Transverse colon (tissue), 4 donors: Measurements from ENCODE around the gene PATE1. TPM values are rescaled to one million over a fixed set of nuclear protein-coding genes. Genes with fewer than 3 reads are reported as not detected.

Source experiments
- DNase-seq: peaks from one replicate; pipeline ENCODE4 v3.0.0-alpha.2; 2019
- H3K27ac ChIP-seq, 4 donors: fragments of 200-600 bp; sonication (generic); 2 replicates each; pipeline ENCODE4 v1.5.1; 2016 to 2018; ENCODE audit warnings: inconsistent platforms in 4 of 4
- H3K27me3 ChIP-seq: fragments of 200-600 bp; sonication (generic); 2 replicates; pipeline ENCODE4 v1.5.1; 2017; ENCODE audit warnings: inconsistent platforms
- H3K36me3 ChIP-seq, 4 donors: fragments of 200-600 bp; sonication (generic); 2 replicates each; pipeline ENCODE4 v1.5.1; 2017 to 2019; ENCODE audit warnings: inconsistent platforms in 4 of 4
- H3K4me1 ChIP-seq, 4 donors: fragments of 200-600 bp; sonication (generic); 2 replicates each; pipeline ENCODE4 v1.5.1; 2017 to 2020; ENCODE audit warnings: inconsistent platforms in 4 of 4
- H3K4me3 ChIP-seq, 4 donors: fragments of 200-600 bp; sonication (generic); 1 replicate in 1 of 4; 2 replicates in 3 of 4; pipeline versions ENCODE4 v1.5.1 to v1.6.1; 2017 to 2019; ENCODE audit warnings: inconsistent platforms in 4 of 4
- H3K9me3 ChIP-seq, 2 donors: fragments of 200-600 bp; sonication (generic); 2 replicates each; pipeline ENCODE4 v1.5.1; 2017 to 2019; ENCODE audit warnings: inconsistent platforms in 2 of 2
- EP300 ChIP-seq: sonication (generic); formaldehyde crosslinking; IDR thresholded peaks from one replicate; pipeline ENCODE4 v1.6.1; 2017; ENCODE audit warnings: antibody characterized with exemption, low read depth
- POLR2A ChIP-seq: fragments of 450-650 bp; IDR thresholded peaks from one replicate; pipeline ENCODE4 v1.6.1; 2016; ENCODE audit warnings: antibody characterized with exemption, mild to moderate bottlenecking, moderate library complexity
- POLR2AphosphoS5 ChIP-seq, 3 donors: sonication (generic); formaldehyde crosslinking; IDR thresholded peaks; one replicate each; pipeline ENCODE4 v1.6.1; 2016; ENCODE audit warnings: antibody characterized with exemption in 3 of 3
- WGBS, 2 donors: methylation state at CpG; one replicate each; pipeline ENCODE4 v1.1.5; 2018; ENCODE audit warnings: low coverage in 1 of 2; 5-methylcytosine and 5-hydroxymethylcytosine counted together
- in situ Hi-C, 4 donors: fragments of 200-750 bp; cut with MboI; loops; one replicate each; pipeline versions ENCODE4 v1.15.0 to v1.15.1; 2017; ENCODE audit warnings: low sequenced_read_pairs in 3 of 4, low pct_ligation_motif_present in 1 of 4, low pct_unique_long_range_greater_than_20kb in 1 of 4
- intact Hi-C: fragments of 100-400 bp; cut with DNase I; formaldehyde crosslinking; loops from one replicate; pipeline ENCODE4 v1.15.1; 2023; ENCODE audit warnings: low total_unique reads
- total RNA-seq, 4 donors: library from RNA; depleted of rRNA; stranded (reverse); fragments of >200 nt; gene quantifications; one replicate each; pipeline ENCODE4 v1.1.0, GENCODE V29; 2016
- TF ChIP-seq, protein P1 (sequence below), 5 experiments: fragments of 200-600 bp in 3 of 5; fragments of 450-650 bp in 2 of 5; sonication (generic) in 3 of 5; IDR thresholded peaks; 1 replicate in 2 of 5; 2 replicates in 3 of 5; pipeline ENCODE4 v1.5.1; 2016 to 2017; ENCODE audit warnings: antibody characterized with exemption in 5 of 5, inconsistent platforms in 3 of 5, mild to moderate bottlenecking in 2 of 5, moderate library complexity in 1 of 5

PATE1 gene
- total RNA-seq, 4 donors from 2014 or later = not detected

- WGBS, 2 donors = 67% methylated on average over 1 of the region's 1 CpG; no CpG with 5 or more reads in 1 of the 2 donors
- no peak for DNase-seq
- Histone ChIP-seq H3K27me3 (no peaks in the 10 kb centered on the region), H3K36me3 (no peaks in the 10 kb centered on the region), H3K9me3 (no peaks in the 10 kb centered on the region), H3K27ac (no peak overlapping the region), H3K4me3 (no peak overlapping the region), H3K4me1 (no peaks in the 10 kb centered on the region)
- TF ChIP-seq POLR2A = no peak
- TF ChIP-seq, protein P1, sequence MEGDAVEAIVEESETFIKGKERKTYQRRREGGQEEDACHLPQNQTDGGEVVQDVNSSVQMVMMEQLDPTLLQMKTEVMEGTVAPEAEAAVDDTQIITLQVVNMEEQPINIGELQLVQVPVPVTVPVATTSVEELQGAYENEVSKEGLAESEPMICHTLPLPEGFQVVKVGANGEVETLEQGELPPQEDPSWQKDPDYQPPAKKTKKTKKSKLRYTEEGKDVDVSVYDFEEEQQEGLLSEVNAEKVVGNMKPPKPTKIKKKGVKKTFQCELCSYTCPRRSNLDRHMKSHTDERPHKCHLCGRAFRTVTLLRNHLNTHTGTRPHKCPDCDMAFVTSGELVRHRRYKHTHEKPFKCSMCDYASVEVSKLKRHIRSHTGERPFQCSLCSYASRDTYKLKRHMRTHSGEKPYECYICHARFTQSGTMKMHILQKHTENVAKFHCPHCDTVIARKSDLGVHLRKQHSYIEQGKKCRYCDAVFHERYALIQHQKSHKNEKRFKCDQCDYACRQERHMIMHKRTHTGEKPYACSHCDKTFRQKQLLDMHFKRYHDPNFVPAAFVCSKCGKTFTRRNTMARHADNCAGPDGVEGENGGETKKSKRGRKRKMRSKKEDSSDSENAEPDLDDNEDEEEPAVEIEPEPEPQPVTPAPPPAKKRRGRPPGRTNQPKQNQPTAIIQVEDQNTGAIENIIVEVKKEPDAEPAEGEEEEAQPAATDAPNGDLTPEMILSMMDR (IDR thresholded peaks at IDR 0.05) = no peak
- no peak for TF ChIP-seq EP300
- TF ChIP-seq POLR2AphosphoS5 (IDR thresholded peaks at IDR 0.05) = no peak
- intact Hi-C loops = no loop called here
- in situ Hi-C loops = no loop called here
Observed at GRCh38 chr11:125743681-125744080, 2.4 kb upstream of the PATE1 start.

DNA sequence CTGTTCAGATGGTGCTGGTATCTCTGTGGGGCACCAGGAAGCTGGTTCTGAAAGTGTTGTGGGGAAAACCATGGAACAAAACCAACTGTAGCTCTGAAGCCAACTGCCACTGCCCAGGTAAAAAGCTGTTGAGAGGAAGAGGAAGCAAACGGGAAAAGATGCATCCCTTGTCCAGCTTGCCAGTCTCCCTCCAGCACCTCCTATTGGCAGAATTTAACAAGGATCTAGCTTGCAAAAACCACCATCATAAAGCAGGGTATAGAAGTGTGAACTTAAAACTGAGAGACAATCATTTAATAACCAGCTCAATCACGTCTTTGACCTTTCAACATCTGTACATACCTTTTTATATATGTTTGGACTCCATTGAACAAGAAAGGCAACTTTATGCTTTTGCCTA is 4.5 kb downstream of the PATE1 start:
- Histone ChIP-seq H3K4me3 (no peak overlapping the region), H3K27me3 (no peaks in the 10 kb centered on the region), H3K36me3 (no peaks in the 10 kb centered on the region), H3K4me1 (no peaks in the 10 kb centered on the region), H3K27ac (no peak overlapping the region), H3K9me3 (no peaks in the 10 kb centered on the region)
- in situ Hi-C loops (no loop called here), intact Hi-C loops (no loop called here)
- TF ChIP-seq EP300 (no peak), POLR2A (no peak)
- TF ChIP-seq, protein P1 (IDR thresholded peaks at IDR 0.05) = no peak
- DNase-seq = no peak
- 31 to 34% methylated on average over 2 of the region's 2 CpGs for WGBS, 2 donors

DNA sequence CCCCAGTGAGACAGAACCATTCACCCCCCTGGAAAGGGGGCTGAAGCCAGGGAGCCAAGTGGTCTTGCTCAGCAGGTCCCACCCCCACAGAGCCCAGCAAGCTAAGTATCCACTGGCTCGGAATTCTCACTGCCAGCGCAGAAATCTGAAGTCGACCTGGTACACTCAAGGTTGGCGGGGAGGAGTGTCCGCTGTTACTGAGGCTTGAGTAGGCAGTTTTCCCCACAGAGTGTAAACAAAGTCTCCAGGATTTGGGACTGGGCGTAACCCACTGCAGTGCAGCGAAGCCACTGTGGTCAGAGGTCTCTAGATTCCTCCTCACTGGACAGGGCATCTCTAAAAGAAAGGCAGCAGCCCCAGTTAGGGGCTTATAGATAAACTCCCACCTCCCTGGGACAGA is 10.0 kb downstream of the PATE1 start:
- no peak overlapping the region for H3K4me3 ChIP-seq
- intact Hi-C loops (no loop called here), in situ Hi-C loops (no loop called here)
- no peaks in the 10 kb centered on the region for H3K4me1 ChIP-seq
- no peaks in the 10 kb centered on the region for H3K9me3 ChIP-seq
- DNase-seq = no peak
- no peak overlapping the region for H3K27ac ChIP-seq
- TF ChIP-seq POLR2A (no peak), EP300 (no peak)
- TF ChIP-seq, protein P1 (IDR thresholded peaks at IDR 0.05) = no peak
- 70% methylated on average over 6 of the region's 7 CpGs; no CpG with 5 or more reads in 1 of the 2 donors for WGBS, 2 donors
- H3K36me3 ChIP-seq = no peaks in the 10 kb centered on the region
- no peaks in the 10 kb centered on the region for H3K27me3 ChIP-seq

DNA sequence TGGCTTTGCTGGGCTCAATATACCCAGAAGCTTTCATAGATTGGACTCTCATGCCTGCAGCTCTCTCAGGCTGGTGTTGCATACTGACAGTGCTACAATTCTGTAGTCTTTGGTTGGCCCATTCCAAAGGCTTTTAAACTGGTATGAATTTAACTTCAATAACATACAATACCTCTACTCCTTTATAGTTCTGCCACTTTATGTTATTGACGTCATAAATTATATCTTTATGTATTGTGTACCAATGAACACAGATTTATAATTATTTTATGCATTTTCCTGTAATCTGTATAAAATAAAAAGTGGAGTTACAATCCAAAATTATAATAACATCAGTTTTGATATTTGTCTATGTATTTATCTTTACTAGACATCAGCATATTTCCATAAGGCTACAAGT is 16.4 kb downstream of the PATE1 start:
- Histone ChIP-seq H3K27ac (no peak overlapping the region), H3K27me3 (no peaks in the 10 kb centered on the region), H3K4me1 (no peaks in the 10 kb centered on the region), H3K36me3 (no peaks in the 10 kb centered on the region), H3K4me3 (no peak overlapping the region), H3K9me3 (no peaks in the 10 kb centered on the region)
- in situ Hi-C loops = no loop called here
- 44 to 57% methylated on average over 1 of the region's 1 CpG for WGBS, 2 donors
- DNase-seq = no peak
- intact Hi-C loops = no loop called here
- TF ChIP-seq POLR2AphosphoS5 (IDR thresholded peaks at IDR 0.05) = no peak
- TF ChIP-seq POLR2A = no peak
- no peak for TF ChIP-seq EP300
- TF ChIP-seq, protein P1 (IDR thresholded peaks at IDR 0.05) = no peak
